ENCODE measurements around the gene CHRND.

The CHRND gene

DNA sequence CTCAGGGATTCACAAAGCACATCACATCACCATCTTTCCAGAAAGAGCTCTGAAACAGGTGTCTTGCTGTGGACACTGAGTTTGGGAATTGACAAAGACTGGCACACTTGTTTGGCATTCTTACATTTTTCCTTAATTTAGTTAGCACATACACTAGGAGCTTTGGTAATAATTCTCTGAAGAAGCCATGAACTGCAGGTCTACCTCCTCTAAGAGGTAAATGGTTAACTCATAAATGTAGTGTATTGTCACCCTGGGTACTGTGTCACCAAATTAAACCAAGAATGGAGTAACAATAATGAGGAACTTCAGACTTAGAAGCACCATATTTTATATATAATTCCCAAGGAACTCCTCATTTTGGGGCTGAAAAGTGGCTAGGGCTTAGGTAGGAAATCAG is 47.1 kb downstream of the CHRND start:
- DNase-seq (ENCODE audit: low read depth in 2 of 2) = no peak

- no peak for DNase-seq (ENCODE audit: low read depth in 2 of 2)
Measured at GRCh38 chr2:232573771-232574435, 47.9 kb downstream of the CHRND start.

DNA sequence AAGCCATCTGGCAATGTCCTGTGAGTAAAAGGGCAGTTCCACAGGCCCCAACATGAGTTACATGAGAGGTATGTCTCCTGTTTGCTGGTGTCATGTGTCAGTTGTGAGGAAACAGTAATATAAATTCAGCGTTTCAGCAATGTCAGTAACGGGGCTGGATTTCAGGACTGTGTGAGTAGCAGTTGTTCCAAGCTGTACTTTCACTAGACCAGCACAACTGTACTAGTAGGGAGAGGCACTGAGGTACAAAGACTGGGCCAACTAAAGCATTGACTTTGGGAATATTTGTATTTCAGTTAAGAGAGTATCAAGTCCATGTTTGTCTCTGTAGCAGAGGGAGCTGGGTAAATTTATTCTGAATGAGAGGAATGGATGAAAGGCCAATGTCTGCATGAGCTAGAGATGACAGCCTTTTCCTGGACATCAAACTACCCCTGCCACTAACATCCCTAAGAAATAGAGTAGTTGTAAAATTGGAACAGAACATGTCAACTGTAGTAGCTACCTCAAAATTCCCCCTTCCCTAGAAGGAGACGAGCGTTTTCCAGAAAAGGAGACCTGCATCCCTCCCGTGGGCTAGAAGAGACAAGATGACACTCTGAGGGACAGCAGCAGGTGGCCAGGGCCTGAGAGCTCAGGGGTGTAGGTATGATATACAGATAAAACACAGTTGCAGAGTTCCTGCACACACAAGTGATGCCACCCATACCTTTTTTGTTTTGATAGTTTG is 48.9 kb downstream of the CHRND start:
- no peak for DNase-seq (ENCODE audit: low read depth in 2 of 2)

GRCh38 chr2:232575404-232575746 is 49.4 kb downstream of the CHRND start:
- no peak for DNase-seq (ENCODE audit: low read depth in 2 of 2)

DNA sequence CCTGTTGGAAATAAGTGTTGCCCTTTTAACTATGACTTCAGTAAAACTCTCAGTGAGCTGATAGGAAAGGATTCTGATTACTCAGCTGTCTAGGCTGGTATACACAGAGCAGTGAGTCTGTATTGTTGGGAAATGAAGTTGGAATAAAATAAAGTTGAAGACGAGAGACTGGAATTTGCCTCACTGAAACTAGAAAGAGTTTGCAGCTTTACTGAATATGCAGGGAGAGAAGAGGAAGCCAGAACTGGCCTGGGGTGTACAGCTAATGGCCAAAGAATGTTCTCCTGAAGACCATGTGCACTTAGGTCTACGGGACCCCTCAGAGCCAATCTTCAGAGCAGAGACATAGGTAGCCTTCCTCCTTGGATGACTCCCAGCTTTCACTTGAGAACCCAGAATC is 51.0 kb downstream of the CHRND start:
- DNase-seq (ENCODE audit: low read depth in 2 of 2) = no peak

DNA sequence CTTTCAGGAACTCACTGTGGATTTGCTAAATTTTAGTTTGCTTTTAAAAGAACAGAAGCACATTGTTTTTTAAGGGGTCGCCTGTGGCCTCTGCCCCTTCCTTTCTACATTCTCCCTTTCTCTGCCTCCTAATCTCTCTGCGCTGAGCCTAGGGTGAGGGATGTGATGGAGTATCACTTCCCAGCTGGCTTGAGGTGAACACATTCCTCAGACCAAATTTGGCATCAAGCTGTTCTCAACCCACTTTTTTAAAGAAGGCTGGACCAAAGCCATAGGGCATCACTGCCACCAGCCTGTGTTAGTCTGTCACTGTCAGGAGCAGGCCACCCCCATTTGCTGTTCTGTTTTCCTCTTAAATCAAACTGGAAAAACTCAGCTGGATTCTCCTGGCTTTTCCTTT is 51.9 kb downstream of the CHRND start:
- DNase-seq (ENCODE audit: low read depth in 2 of 2) = no peak

- DNase-seq (ENCODE audit: low read depth in 2 of 2) = no peak
Measured at GRCh38 chr2:232578626-232579025, 52.7 kb downstream of the CHRND start.

DNA sequence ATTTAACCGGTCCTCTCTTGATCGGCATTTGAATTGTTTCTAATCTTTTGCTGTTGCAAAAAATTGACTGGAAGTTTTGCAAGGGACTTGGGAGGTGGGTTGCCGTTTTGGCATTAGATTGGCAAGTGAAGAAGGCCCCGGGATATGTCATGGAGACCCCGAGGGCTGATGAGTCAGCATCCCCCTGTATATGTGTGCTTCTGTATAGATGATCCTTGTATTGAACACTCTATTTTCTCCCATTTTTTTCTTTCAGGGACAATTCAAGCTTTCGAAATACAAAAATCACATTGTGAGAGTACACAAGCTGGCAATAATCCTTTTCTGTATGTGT is 54.7 kb downstream of the CHRND start:
- no peak for DNase-seq (ENCODE audit: low read depth in 2 of 2)

DNA sequence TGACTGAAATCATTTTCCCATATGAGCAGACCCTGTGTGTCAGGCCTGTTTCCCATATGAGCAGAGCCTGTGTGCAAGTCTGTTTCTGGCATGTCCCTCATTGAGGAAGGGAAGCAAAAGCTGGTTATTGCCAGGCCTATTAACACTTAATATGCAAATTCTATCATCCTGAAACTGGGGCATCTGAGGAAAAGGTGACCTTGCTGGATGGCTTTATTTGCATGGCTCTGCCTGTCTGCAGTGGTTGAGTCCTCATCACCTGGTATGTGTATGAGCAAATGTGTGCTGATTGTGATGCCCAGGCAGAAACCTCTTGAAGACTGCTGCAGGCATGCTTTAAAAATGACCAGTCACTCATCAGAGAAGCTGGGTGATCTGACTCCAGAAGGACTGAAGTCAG is 55.8 kb downstream of the CHRND start:
- DNase-seq (ENCODE audit: low read depth in 2 of 2) = no peak

GRCh38 chr2:232584238-232584637 is 58.3 kb downstream of the CHRND start:
- DNase-seq (ENCODE audit: low read depth in 2 of 2) = no peak
